Superior temporal gyrus (tissue), 1 donor: Measurements from ENCODE around the gene KREMEN1.
"Not testable (repeated sequence)": the region's sequence is repeated elsewhere in the genome, so short reads cannot be mapped to it uniquely, and the experiment has no call there.

Experiments used
- DNase-seq: peaks from one replicate; pipeline ENCODE4 v3.0.0-alpha.2; 2016; ENCODE audit errors: extremely low spot score

The KREMEN1 gene

GRCh38 chr22:29103121-29103520, 30.3 kb downstream of the KREMEN1 start:
- DNase-seq = no peak

GRCh38 chr22:29105468-29105867, 32.6 kb downstream of the KREMEN1 start:
- DNase-seq = no peak

GRCh38 chr22:29106839-29107238, 34.0 kb downstream of the KREMEN1 start:
- no peak for DNase-seq

GRCh38 chr22:29108137-29108536, 35.3 kb downstream of the KREMEN1 start:
- DNase-seq = no peak

GRCh38 chr22:29109822-29110221, 37.0 kb downstream of the KREMEN1 start:
- DNase-seq = no peak

GRCh38 chr22:29110946-29111345, 38.1 kb downstream of the KREMEN1 start:
- DNase-seq = no peak

GRCh38 chr22:29112121-29112520, 39.3 kb downstream of the KREMEN1 start:
- no peak for DNase-seq

GRCh38 chr22:29112681-29113080, 39.8 kb downstream of the KREMEN1 start:
- DNase-seq = no peak

- no peak for DNase-seq
These were observed 40.5 kb downstream of the KREMEN1 start for GRCh38 chr22:29113319-29113718.

- no peak for DNase-seq
These were observed 41.6 kb downstream of the KREMEN1 start for GRCh38 chr22:29114392-29114791.

GRCh38 chr22:29115682-29116288, 43.0 kb downstream of the KREMEN1 start:
- DNase-seq = no peak

GRCh38 chr22:29116397-29117123, 43.7 kb downstream of the KREMEN1 start:
- no peak for DNase-seq

- DNase-seq = no peak
These were observed 45.1 kb downstream of the KREMEN1 start for GRCh38 chr22:29117799-29118477.

GRCh38 chr22:29120098-29120912, 47.5 kb downstream of the KREMEN1 start:
- not testable (repeated sequence) for DNase-seq

- no peak for DNase-seq
These were observed 48.3 kb downstream of the KREMEN1 start for GRCh38 chr22:29121124-29121523.

GRCh38 chr22:29122041-29122440, 49.2 kb downstream of the KREMEN1 start:
- DNase-seq = no peak

GRCh38 chr22:29124777-29125442, 52.1 kb downstream of the KREMEN1 start:
- no peak for DNase-seq

- DNase-seq = no peak
These were observed 52.6 kb downstream of the KREMEN1 start for GRCh38 chr22:29125443-29125778.

- no peak for DNase-seq
These were observed 53.0 kb downstream of the KREMEN1 start for GRCh38 chr22:29125844-29126243.

- DNase-seq = no peak
These were observed 54.0 kb downstream of the KREMEN1 start for GRCh38 chr22:29126670-29127395.
